ENCODE results near the gene GAB2.

Gene GAB2

DNA sequence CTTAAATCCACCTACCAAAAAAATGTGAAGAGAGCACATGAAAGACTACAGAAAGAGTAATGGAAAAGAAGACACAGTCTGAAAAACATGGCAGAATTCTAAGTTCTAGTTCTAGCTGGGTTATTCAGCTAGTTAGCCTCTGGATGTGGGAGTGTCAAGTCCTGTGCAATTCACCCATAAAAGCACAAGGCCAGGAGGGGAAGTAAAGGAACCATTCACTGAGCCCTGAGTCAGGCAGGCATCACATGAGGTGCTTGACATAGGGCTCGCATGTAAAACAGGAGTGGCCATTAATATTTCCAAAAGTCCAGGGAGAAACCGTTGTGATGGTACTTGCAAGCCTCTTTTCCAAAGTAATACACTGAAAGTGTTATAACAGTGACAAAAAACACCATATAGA is 103.7 kb downstream of the GAB2 start:
- Histone ChIP-seq H3K36me3 (ENCODE audit: control insufficient read depth, insufficient read depth, low read length) (no peaks in the 10 kb centered on the region), H3K27me3 (replicated peaks; ENCODE audit: control insufficient read depth, insufficient read depth, low read length) (no peaks in the 10 kb centered on the region), H3K4me3 (replicated peaks; ENCODE audit: low read depth, low read length) (no peak overlapping the region)
- DNase-seq (ENCODE audit: extremely low read depth, insufficient read length) = no peak
- TF ChIP-seq, protein P1, sequence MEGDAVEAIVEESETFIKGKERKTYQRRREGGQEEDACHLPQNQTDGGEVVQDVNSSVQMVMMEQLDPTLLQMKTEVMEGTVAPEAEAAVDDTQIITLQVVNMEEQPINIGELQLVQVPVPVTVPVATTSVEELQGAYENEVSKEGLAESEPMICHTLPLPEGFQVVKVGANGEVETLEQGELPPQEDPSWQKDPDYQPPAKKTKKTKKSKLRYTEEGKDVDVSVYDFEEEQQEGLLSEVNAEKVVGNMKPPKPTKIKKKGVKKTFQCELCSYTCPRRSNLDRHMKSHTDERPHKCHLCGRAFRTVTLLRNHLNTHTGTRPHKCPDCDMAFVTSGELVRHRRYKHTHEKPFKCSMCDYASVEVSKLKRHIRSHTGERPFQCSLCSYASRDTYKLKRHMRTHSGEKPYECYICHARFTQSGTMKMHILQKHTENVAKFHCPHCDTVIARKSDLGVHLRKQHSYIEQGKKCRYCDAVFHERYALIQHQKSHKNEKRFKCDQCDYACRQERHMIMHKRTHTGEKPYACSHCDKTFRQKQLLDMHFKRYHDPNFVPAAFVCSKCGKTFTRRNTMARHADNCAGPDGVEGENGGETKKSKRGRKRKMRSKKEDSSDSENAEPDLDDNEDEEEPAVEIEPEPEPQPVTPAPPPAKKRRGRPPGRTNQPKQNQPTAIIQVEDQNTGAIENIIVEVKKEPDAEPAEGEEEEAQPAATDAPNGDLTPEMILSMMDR (IDR thresholded peaks at IDR 0.05; ENCODE audit: insufficient read depth, low read length, poor library complexity, severe bottlenecking) = no peak

DNA sequence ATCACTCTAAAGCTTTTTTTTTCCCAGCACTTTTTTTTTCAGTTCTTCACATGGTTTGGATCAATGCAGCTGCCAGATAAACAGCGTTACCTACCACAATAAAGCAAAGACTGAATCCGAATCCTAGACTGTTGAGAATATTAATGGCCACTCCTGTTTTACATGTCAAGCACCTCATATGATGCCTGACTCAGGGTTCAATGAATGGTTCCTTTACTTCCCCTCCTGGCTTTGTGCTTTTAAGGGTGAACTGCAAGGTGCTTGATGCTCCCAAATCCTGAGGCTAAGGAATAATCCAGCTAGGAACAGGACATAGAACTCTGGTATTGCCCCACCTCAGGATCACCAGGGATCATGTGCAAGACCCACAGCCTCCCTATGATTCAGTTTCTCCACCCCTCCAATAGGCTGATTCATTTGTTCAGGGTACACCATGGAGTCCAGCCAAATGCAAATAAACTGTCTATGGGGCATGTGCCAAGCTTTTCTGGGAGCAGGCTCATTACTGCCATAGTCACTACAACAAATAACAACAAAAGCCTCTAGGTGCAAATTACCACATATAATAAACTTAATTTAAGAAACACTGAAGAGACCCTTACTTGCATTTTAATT is 104.3 kb downstream of the GAB2 start:
- TF ChIP-seq, protein P1 (IDR thresholded peaks at IDR 0.05; ENCODE audit: insufficient read depth, low read length, poor library complexity, severe bottlenecking) = no peak
- Histone ChIP-seq H3K36me3 (ENCODE audit: control insufficient read depth, insufficient read depth, low read length) (no peaks in the 10 kb centered on the region), H3K4me3 (replicated peaks; ENCODE audit: low read depth, low read length) (no peak overlapping the region), H3K27me3 (replicated peaks; ENCODE audit: control insufficient read depth, insufficient read depth, low read length) (no peaks in the 10 kb centered on the region)
- DNase-seq (ENCODE audit: extremely low read depth, insufficient read length) = no peak

DNA sequence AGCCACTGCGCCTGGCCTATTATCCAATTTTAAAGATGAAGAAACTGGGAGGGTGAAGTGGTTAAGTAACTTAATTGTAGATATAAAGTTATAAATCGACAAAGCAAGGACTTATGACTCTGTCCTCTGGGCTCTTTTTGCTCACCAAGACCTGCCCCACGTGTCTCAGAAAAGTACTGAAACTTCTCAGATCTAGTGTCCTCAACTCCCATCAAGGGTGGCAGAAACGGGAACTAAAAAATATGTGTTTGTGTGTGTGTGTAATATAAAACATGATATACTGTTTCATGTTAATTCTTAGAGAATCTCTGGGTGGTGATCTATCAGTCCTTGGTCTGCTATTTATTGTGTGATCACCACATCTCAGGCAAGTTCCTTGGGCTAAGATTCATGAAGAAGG is 104.9 kb downstream of the GAB2 start:
- H3K36me3 ChIP-seq (ENCODE audit: control insufficient read depth, insufficient read depth, low read length) = no peaks in the 10 kb centered on the region
- no peaks in the 10 kb centered on the region for H3K27me3 ChIP-seq (replicated peaks; ENCODE audit: control insufficient read depth, insufficient read depth, low read length)
- TF ChIP-seq, protein P1 (IDR thresholded peaks at IDR 0.05; ENCODE audit: insufficient read depth, low read length, poor library complexity, severe bottlenecking) = no peak
- no peak for DNase-seq (ENCODE audit: extremely low read depth, insufficient read length)
- no peak overlapping the region for H3K4me3 ChIP-seq (replicated peaks; ENCODE audit: low read depth, low read length)

DNA sequence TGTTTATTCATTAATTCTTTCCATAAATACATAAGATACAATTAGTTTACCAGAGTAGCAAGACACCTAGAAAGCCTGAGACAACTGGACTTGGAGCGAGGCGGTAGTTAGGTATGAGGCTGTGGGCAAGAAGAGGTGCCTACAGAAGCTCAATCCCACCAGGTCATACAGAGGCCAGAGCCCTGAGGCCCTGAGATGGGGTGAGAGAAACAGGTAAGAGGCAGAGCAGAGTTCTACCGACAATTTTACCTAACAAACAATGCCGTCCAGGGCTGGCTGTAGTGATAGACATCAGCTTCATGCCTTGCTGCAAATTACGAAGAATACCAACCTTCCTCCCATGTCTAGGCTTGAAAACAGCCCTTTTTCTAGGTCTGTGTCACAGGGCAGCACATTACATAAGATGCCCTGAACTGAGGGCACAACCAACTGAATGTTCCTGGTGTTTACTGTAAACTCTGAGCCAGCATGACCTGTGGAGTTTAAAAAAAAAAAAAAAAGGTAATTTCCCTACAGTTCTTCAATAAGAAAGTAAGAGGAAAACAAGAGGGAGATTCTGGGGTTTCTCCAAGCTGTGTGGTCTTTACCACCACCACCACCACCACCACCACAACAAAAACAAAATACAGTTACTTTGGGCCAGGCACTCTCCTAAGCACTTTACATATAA is 105.8 kb downstream of the GAB2 start:
- Histone ChIP-seq H3K36me3 (ENCODE audit: control insufficient read depth, insufficient read depth, low read length) (no peaks in the 10 kb centered on the region), H3K27me3 (replicated peaks; ENCODE audit: control insufficient read depth, insufficient read depth, low read length) (no peaks in the 10 kb centered on the region), H3K4me3 (replicated peaks; ENCODE audit: low read depth, low read length) (no peak overlapping the region)
- DNase-seq (ENCODE audit: extremely low read depth, insufficient read length) = no peak
- TF ChIP-seq, protein P1 (IDR thresholded peaks at IDR 0.05; ENCODE audit: insufficient read depth, low read length, poor library complexity, severe bottlenecking) = no peak

DNA sequence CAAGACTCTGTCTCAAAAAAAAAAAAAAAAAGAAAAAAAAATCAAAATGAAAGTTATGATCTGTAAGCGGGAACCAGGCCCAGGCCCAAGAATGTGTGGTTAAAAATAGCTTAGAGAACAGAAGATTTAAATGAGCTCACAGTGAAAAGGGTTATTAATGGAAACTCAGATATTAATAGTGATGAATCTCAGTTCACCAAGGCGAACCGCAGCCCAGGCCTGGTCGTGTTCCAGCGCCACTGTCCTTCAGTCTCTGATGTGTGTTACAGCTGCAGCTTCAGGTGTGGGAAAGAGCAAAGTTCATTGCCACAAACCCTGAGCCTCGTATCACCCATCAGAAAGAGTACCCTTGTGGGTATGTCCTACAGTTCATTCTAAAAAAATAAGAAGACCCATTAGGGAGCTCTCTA is 107.1 kb downstream of the GAB2 start:
- TF ChIP-seq, protein P1 (IDR thresholded peaks at IDR 0.05; ENCODE audit: insufficient read depth, low read length, poor library complexity, severe bottlenecking) = no peak
- H3K4me3 ChIP-seq (replicated peaks; ENCODE audit: low read depth, low read length) = no peak overlapping the region
- DNase-seq (ENCODE audit: extremely low read depth, insufficient read length) = peak; percentile 79

More for the DNA sequence above, 107.1 kb downstream of the GAB2 start:
- no peaks in the 10 kb centered on the region for H3K36me3 ChIP-seq (ENCODE audit: control insufficient read depth, insufficient read depth, low read length)
- no peaks in the 10 kb centered on the region for H3K27me3 ChIP-seq (replicated peaks; ENCODE audit: control insufficient read depth, insufficient read depth, low read length)
